Small intestine (tissue), 7 donors: ENCODE measurements around the gene PPP1R14D. TPM values are rescaled to one million over a fixed set of nuclear protein-coding genes. Genes with fewer than 3 reads are reported as not detected.

Experiments used
- DNase-seq, 2 donors: peaks; one replicate each; pipeline versions ENCODE4 v3.0.0 to v3.0.0-alpha.2; 2013
- FAIRE-seq: peaks from 2 replicates; lab custom pipeline; 2012; peaks lifted over from hg19 to GRCh38; lab: Jason Lieb, UNC
- H3K27ac ChIP-seq, 3 donors: one replicate each; pipeline ENCODE4 v1.5.1; 2013; ENCODE audit warnings: low read length in 2 of 3, mild to moderate bottlenecking in 2 of 3, control low read depth in 1 of 3, inconsistent platforms in 1 of 3, low read depth in 1 of 3, moderate library complexity in 1 of 3
- H3K27me3 ChIP-seq, 3 donors: one replicate each; pipeline ENCODE4 v1.6.1; 2013; ENCODE audit warnings: low read length in 3 of 3, inconsistent platforms in 1 of 3; ENCODE audit not compliant: control insufficient read depth in 3 of 3, insufficient read depth in 3 of 3
- H3K36me3 ChIP-seq, 3 donors: one replicate each; pipeline ENCODE4 v1.6.1; 2013; ENCODE audit warnings: low read length in 3 of 3, inconsistent platforms in 1 of 3, low read depth in 1 of 3, mild to moderate bottlenecking in 1 of 3, moderate library complexity in 1 of 3; ENCODE audit not compliant: control insufficient read depth in 3 of 3, insufficient read depth in 2 of 3
- H3K4me1 ChIP-seq, 3 donors: one replicate each; pipeline ENCODE4 v1.6.1; 2013; ENCODE audit warnings: low read length in 2 of 3, inconsistent platforms in 1 of 3, low read depth in 1 of 3, mild to moderate bottlenecking in 1 of 3, moderate library complexity in 1 of 3; ENCODE audit not compliant: control insufficient read depth in 3 of 3, insufficient read depth in 2 of 3
- H3K4me3 ChIP-seq, 3 donors: one replicate each; pipeline ENCODE4 v1.5.1; 2013; ENCODE audit warnings: low read length in 3 of 3, control low read depth in 1 of 3, inconsistent platforms in 1 of 3, low read depth in 1 of 3, mild to moderate bottlenecking in 1 of 3, moderate library complexity in 1 of 3
- H3K9me3 ChIP-seq, 2 donors: one replicate each; pipeline ENCODE4 v1.6.1; 2013; ENCODE audit warnings: low read depth in 1 of 2, low read length in 1 of 2; ENCODE audit not compliant: control insufficient read depth in 2 of 2, insufficient read depth in 1 of 2
- WGBS, 3 donors: extraction: QIAGEN DNeasy Blood & Tissue Kit; methylation state at CpG; one replicate each; pipeline ENCODE4 v1.1.7; 2013; 5-methylcytosine and 5-hydroxymethylcytosine counted together
- polyA plus RNA-seq, 4 donors: library from polyadenylated mRNA; stranded (reverse) in 3 of 4; unstranded in 1 of 4; fragments of 200-250 nt in 3 of 4; fragments of 120-200 nt in 1 of 4; gene quantifications; one replicate each; pipeline versions ENCODE4 v1.2.1 to v1.2.3, GENCODE V29; 2013
- donor health status: healthy with polysubstance abuse.
- donor health status: control.
- donor health status: control.
- donor health status: Bipolar disorder and iron deficiency.
- donor health status: healthy.

PPP1R14D gene
- polyA plus RNA-seq, 4 donors: 23.3 to 348 (median 226) TPM

GRCh38 chr15:40836020-40836419, 7.5 kb upstream of the PPP1R14D start:
- H3K4me1 ChIP-seq: no peaks in the 10 kb centered on the region
- peaks cover 0 to 22% (median 3%) of the 10 kb centered on the region in 3 donors for H3K36me3 ChIP-seq
- H3K27me3 ChIP-seq: no peaks in the 10 kb centered on the region
- WGBS, 3 donors: 95 to 97% (median 96%) methylated on average over 1 of the region's 1 CpG
- H3K9me3 ChIP-seq: no peaks in the 10 kb centered on the region
- no peak overlapping the region for H3K4me3 ChIP-seq
- FAIRE-seq (no peak), DNase-seq (no peak)
- H3K27ac ChIP-seq: no peak overlapping the region

- H3K36me3 ChIP-seq: peaks cover 0 to 13% (median 0%) of the 10 kb centered on the region in 3 donors
- H3K27ac ChIP-seq: no peak overlapping the region
- H3K27me3 ChIP-seq: no peaks in the 10 kb centered on the region
- no peak overlapping the region for H3K4me3 ChIP-seq
- DNase-seq (no peak), FAIRE-seq (no peak)
- H3K9me3 ChIP-seq: no peaks in the 10 kb centered on the region
- peaks cover 0 to 20% (median 0%) of the 10 kb centered on the region in 3 donors for H3K4me1 ChIP-seq
Observed at GRCh38 chr15:40832903-40833302, 4.4 kb upstream of the PPP1R14D start.

DNA sequence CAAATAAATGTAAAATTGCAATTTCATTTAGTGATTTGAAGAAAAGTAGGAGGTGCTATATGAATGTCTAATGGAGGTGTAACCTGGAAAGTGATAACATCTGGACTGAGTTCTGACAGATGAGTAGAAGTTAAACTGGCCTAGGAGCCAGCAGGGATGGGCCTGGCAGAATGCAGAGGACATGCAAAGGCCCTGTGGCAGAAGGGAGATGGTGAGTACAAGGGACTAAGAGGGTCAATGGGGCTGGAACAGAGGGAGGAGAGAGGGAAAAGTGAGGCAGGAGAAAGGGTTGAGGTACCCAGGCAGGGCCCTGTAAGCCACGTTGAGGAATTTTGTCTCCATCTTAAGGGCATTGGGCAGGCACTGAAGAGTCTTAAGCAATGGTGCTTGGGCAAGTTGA, 3.4 kb upstream of the PPP1R14D start:
- DNase-seq (no peak), FAIRE-seq (no peak)
- H3K4me3 ChIP-seq: no peak overlapping the region
- H3K36me3 ChIP-seq: peaks cover 0 to 13% (median 0%) of the 10 kb centered on the region in 3 donors
- H3K27me3 ChIP-seq: no peaks in the 10 kb centered on the region
- WGBS, 3 donors: 80 to 88% (median 82%) methylated on average over 1 of the region's 1 CpG
- H3K9me3 ChIP-seq: no peaks in the 10 kb centered on the region
- no peak overlapping the region for H3K27ac ChIP-seq
- peaks cover 0 to 20% (median 0%) of the 10 kb centered on the region in 3 donors for H3K4me1 ChIP-seq

- peaks cover 0 to 11% (median 0%) of the 10 kb centered on the region in 3 donors for H3K36me3 ChIP-seq
- H3K4me1 ChIP-seq: peaks cover 0 to 30% (median 0%) of the 10 kb centered on the region in 3 donors
- DNase-seq (no peak), FAIRE-seq (no peak)
- no peak overlapping the region for H3K27ac ChIP-seq
- WGBS, 3 donors: 75 to 85% (median 84%) methylated on average over 2 of the region's 2 CpGs
- no peak overlapping the region for H3K4me3 ChIP-seq
- H3K27me3 ChIP-seq: no peaks in the 10 kb centered on the region
- no peaks in the 10 kb centered on the region for H3K9me3 ChIP-seq
Observed at GRCh38 chr15:40830884-40831283, 2.4 kb upstream of the PPP1R14D start.

GRCh38 chr15:40829115-40829514, 607 bp upstream of the PPP1R14D start:
- 10 to 59% (median 29%) methylated on average over 7 of the region's 7 CpGs for WGBS, 3 donors
- Histone ChIP-seq H3K27me3 (no peaks in the 10 kb centered on the region), H3K4me1 (peaks cover 0 to 37% (median 0%) of the 10 kb centered on the region in 3 donors), H3K36me3 (peaks cover 0 to 8% (median 2%) of the 10 kb centered on the region in 3 donors), H3K27ac (peak overlapping the region; percentile 86 to 90 (median 90)), H3K4me3 (peak overlapping the region in 1 of 3 donors; percentile 28), H3K9me3 (no peaks in the 10 kb centered on the region)
- DNase-seq: peak; percentile 83 to 84
- FAIRE-seq: no peak

DNA sequence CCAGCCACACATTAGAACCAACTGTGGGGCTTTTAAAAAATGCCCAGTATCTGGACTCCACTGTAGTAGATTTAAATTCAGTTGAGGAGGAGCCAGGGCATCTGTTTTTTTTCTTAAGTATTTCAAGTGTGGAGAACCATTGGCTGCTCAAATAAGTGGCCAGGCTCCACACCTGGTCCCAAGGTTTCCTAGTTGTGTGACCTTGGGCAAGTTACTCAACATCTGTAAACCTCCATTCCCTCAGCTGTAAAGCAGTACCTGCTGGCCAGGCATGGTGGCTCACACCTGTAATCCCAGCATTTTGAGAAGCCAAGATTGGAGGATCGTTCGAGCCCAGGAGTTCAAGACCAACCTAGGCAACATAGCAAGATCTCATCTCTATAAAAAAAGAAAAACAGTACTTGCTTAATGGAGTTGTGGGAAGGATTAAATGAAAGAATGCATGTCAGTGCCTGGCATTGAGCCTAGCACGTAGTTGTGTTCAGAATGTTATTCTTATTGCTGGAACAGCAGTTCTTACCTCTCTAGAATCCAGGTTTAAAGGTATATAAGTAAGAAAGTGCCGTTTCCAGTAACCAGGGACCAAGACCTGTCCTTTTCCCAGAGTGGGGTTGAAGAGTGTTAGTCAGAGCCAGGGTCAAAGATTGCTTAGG, 2.0 kb downstream of the PPP1R14D start:
- Histone ChIP-seq H3K9me3 (no peaks in the 10 kb centered on the region), H3K27ac (peak overlapping the region; percentile 11 to 65 (median 63)), H3K4me1 (peaks cover 0 to 43% (median 0%) of the 10 kb centered on the region in 3 donors), H3K27me3 (no peaks in the 10 kb centered on the region), H3K36me3 (peaks cover 0 to 2% (median 2%) of the 10 kb centered on the region in 3 donors), H3K4me3 (peak overlapping the region in 1 of 3 donors; percentile 88)
- WGBS, 3 donors: 57 to 76% (median 59%) methylated on average over 4 of the region's 4 CpGs
- DNase-seq (peak in 1 of 2 donors; percentile 43), FAIRE-seq (no peak)

- Histone ChIP-seq H3K36me3 (peaks cover 0 to 2% (median 1%) of the 10 kb centered on the region in 3 donors), H3K4me3 (peak overlapping the region in 1 of 3 donors; percentile 88), H3K4me1 (peaks cover 0 to 43% (median 0%) of the 10 kb centered on the region in 3 donors), H3K9me3 (no peaks in the 10 kb centered on the region), H3K27me3 (no peaks in the 10 kb centered on the region), H3K27ac (peak overlapping the region; percentile 43 to 65 (median 63))
- WGBS, 3 donors: 19 to 49% (median 26%) methylated on average over 5 of the region's 5 CpGs
- FAIRE-seq: no peak
- DNase-seq: peak; percentile 55 to 67
Observed at GRCh38 chr15:40825661-40826422, 2.7 kb downstream of the PPP1R14D start.

DNA sequence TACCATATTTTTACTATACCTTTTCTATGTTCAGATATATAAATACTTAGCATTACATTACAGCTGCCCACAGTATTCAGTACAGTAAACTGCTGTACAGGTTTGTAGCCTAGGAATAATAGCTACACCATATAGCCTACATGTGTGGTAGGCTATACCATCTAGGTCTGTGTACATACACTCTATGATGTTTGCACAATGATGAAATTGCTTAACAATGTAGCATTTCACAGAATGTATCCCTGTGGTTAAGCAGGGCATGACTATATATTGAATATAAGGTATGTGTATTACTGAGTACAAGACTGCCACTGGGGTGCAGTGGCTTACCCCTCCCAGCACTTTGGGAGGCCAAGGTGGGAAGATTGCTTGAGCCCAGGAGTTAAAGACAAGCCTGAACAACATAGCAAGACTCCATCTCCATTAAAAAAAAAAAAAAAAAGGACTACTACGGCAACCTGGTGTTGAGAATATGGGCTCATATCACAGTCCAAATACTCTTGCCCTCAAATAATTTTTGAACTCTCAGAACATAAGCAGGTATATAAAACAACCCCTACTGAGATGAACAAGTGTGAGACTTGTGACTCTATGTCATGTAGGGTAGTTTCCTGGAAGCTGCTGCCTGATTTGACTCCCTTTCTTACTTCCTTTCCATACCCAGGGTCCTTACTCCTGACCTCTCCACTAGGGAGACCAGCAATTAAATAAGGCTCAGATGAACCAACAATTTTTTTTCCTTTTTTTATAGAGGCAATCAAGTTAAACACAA, 4.8 kb downstream of the PPP1R14D start:
- FAIRE-seq (no peak), DNase-seq (peak in 1 of 2 donors; percentile 57)
- Histone ChIP-seq H3K9me3 (no peaks in the 10 kb centered on the region), H3K27ac (peak overlapping the region in 1 of 3 donors; percentile 19), H3K4me1 (peaks cover 0 to 30% (median 0%) of the 10 kb centered on the region in 3 donors), H3K4me3 (no peak overlapping the region), H3K36me3 (peaks cover 0 to 2% (median 0%) of the 10 kb centered on the region in 3 donors), H3K27me3 (no peaks in the 10 kb centered on the region)
- WGBS, 3 donors: 80 to 82% (median 82%) methylated on average over 1 of the region's 1 CpG
